GM23338 (cell line): ENCODE measurements around the gene NLRC5. TPM values are rescaled to one million over a fixed set of nuclear protein-coding genes. Genes with fewer than 3 reads are reported as not detected.
A peak's percentile ranks its signal among the peaks of the same experiment; 100 is the strongest.

Experiments used
- ATAC-seq: fragments of 200-7000 bp; cut with Tn5 transposase; 3 replicates; pipeline ENCODE4 v1.9.1; 2020
- DNase-seq: peaks from one replicate; pipeline ENCODE4 v3.0.0-alpha.2; 2015; ENCODE audit warnings: low spot score
- H2AFZ ChIP-seq: fragments of 200-600 bp; sonication (generic); 2 replicates; pipeline ENCODE4 v1.8.0; 2016; ENCODE audit warnings: antibody characterized with exemption, mild to moderate bottlenecking, moderate library complexity
- H3F3A ChIP-seq: fragments of 200-600 bp; sonication (generic); replicated peaks from 2 replicates; pipeline ENCODE4 v1.8.0; 2017; ENCODE audit warnings: antibody characterized with exemption, mixed run types, low read depth
- H3K27ac ChIP-seq: fragments of 200-600 bp; sonication (generic); 2 replicates; pipeline ENCODE4 v1.6.1; 2016; ENCODE audit warnings: low read depth
- H3K27me3 ChIP-seq: fragments of 200-600 bp; sonication (generic); 2 replicates; pipeline ENCODE4 v1.8.0; 2016; ENCODE audit warnings: mild to moderate bottlenecking, mixed run types, moderate library complexity; ENCODE audit not compliant: insufficient read depth
- H3K36me3 ChIP-seq: fragments of 200-600 bp; sonication (generic); 2 replicates; pipeline ENCODE4 v1.8.0; 2016; ENCODE audit warnings: mild to moderate bottlenecking; ENCODE audit not compliant: insufficient read depth
- H3K4me1 ChIP-seq: fragments of 200-600 bp; sonication (generic); 2 replicates; pipeline ENCODE4 v1.8.0; 2016; ENCODE audit warnings: mild to moderate bottlenecking, moderate library complexity; ENCODE audit not compliant: insufficient read depth
- H3K4me2 ChIP-seq: fragments of 200-600 bp; sonication (generic); 2 replicates; pipeline ENCODE4 v1.7.1; 2017; ENCODE audit warnings: mixed run types
- H3K4me3 ChIP-seq: fragments of 200-600 bp; sonication (generic); 2 replicates; pipeline ENCODE4 v1.6.1; 2016; ENCODE audit warnings: mixed run types
- H3K79me2 ChIP-seq: fragments of 200-600 bp; sonication (generic); replicated peaks from 2 replicates; pipeline ENCODE4 v1.8.0; 2017; ENCODE audit warnings: mild to moderate bottlenecking; ENCODE audit not compliant: insufficient read depth
- H3K9me2 ChIP-seq: fragments of 200-600 bp; sonication (generic); 2 replicates; pipeline ENCODE4 v1.8.0; 2017; ENCODE audit not compliant: insufficient read depth
- H4K20me1 ChIP-seq: fragments of 200-600 bp; sonication (generic); replicated peaks from 2 replicates; pipeline ENCODE4 v1.8.0; 2017; ENCODE audit warnings: mild to moderate bottlenecking; ENCODE audit not compliant: insufficient read depth
- H3K27ac Mint-ChIP-seq: 2 replicates; pipeline ENCODE4 v1.8.0; 2020; ENCODE audit warnings: inconsistent platforms, mild to moderate bottlenecking, moderate library complexity, mixed read lengths
- H3K27me3 Mint-ChIP-seq: 3 replicates; pipeline ENCODE4 v1.8.0; 2022; ENCODE audit warnings: low read depth, mild to moderate bottlenecking, moderate library complexity, mixed read lengths, inconsistent platforms; ENCODE audit not compliant: insufficient read depth, poor library complexity
- H3K36me3 Mint-ChIP-seq: 3 replicates; pipeline ENCODE4 v1.8.0; 2021; ENCODE audit warnings: low read depth, mild to moderate bottlenecking, inconsistent platforms, moderate library complexity, mixed read lengths
- H3K4me1 Mint-ChIP-seq: 3 replicates; pipeline ENCODE4 v1.8.0; 2020; ENCODE audit warnings: mild to moderate bottlenecking, inconsistent platforms, mixed read lengths
- H3K4me3 Mint-ChIP-seq: 3 replicates; pipeline ENCODE4 v1.8.0; 2021; ENCODE audit warnings: moderate library complexity, mild to moderate bottlenecking, inconsistent platforms, mixed read lengths
- H3K9me3 Mint-ChIP-seq: 3 replicates; pipeline ENCODE4 v1.8.0; 2020; ENCODE audit warnings: moderate library complexity, mild to moderate bottlenecking, inconsistent platforms, mixed read lengths
- CREB1 ChIP-seq: fragments of 250-450 bp; sonication (Bioruptor Pico); IDR thresholded peaks from 2 replicates; pipeline ENCODE4 v1.5.0; 2020; ENCODE audit warnings: low read depth, mild to moderate bottlenecking, moderate library complexity
- CTCF ChIP-seq, 2 experiments: fragments of 200-600 bp in 1 of 2; sonication (generic) in 1 of 2; conservative IDR thresholded peaks; 2 replicates each; pipeline versions ENCODE4 v1.5.1 to v1.6.1; 2016 to 2017; ENCODE audit warnings: antibody characterized with exemption in 2 of 2, low read depth in 2 of 2, mild to moderate bottlenecking in 2 of 2, moderate library complexity in 1 of 2
- EZH2 ChIP-seq: fragments of 200-600 bp; sonication (generic); IDR thresholded peaks from one replicate; pipeline ENCODE4 v1.8.0; 2017; ENCODE audit warnings: antibody characterized with exemption, mild to moderate bottlenecking, low read depth; ENCODE audit not compliant: unreplicated experiment
- EZH2phosphoT487 ChIP-seq: fragments of 200-600 bp; sonication (generic); IDR thresholded peaks from one replicate; pipeline ENCODE4 v1.8.1; 2018; ENCODE audit warnings: antibody characterized with exemption; ENCODE audit not compliant: unreplicated experiment
- STAT1 ChIP-seq: IDR thresholded peaks from one replicate; pipeline ENCODE4 v1.6.1; 2016; ENCODE audit warnings: antibody characterized with exemption; ENCODE audit not compliant: unreplicated experiment
- ZNF462 ChIP-seq: fragments of 250-450 bp; sonication (Bioruptor Pico); IDR thresholded peaks from 2 replicates; pipeline ENCODE4 v1.5.0; 2020; ENCODE audit warnings: mild to moderate bottlenecking, moderate library complexity
- polyA plus RNA-seq: library from polyadenylated mRNA; unstranded; fragments of >200 nt; fragmentation: Nextera tagmentation; extraction: Ambion mirVana; gene quantifications from 2 replicates; pipeline ENCODE4 v1.2.1, GENCODE V29; 2016
- total RNA-seq: library from RNA; depleted of rRNA; stranded (reverse); fragments of >200 nt; shearing (Covaris generic); gene quantifications from 2 replicates; pipeline ENCODE4 v1.2.3, GENCODE V29; 2014

NLRC5 gene
- total and polyA plus RNA-seq, 2 experiments from 2014 or later = 2.3 to 3.9 TPM

- peaks cover 11% of the 10 kb centered on the region for H3K4me1 Mint-ChIP-seq
- H3K27me3 Mint-ChIP-seq = peaks cover 17% of the 10 kb centered on the region
- DNase-seq = peak; percentile 69
- H3K9me3 Mint-ChIP-seq = no peaks in the 10 kb centered on the region
- H3K27me3 ChIP-seq = peaks cover 36% of the 10 kb centered on the region
- H3K4me1 ChIP-seq = peaks cover 14% of the 10 kb centered on the region
- no peaks in the 10 kb centered on the region for H3K36me3 Mint-ChIP-seq
- H3K9me2 ChIP-seq = no peaks in the 10 kb centered on the region
- H3K36me3 ChIP-seq = no peaks in the 10 kb centered on the region
- peak overlapping the region; percentile 88 for H3K4me2 ChIP-seq
- no peak for TF ChIP-seq STAT1
- peak; percentile 41 to 57; a peak in 3 of 4 replicates for TF ChIP-seq CTCF (conservative IDR thresholded peaks at IDR 0.05; ENCODE audit: low read depth in 2 of 2)
- no peak for TF ChIP-seq CREB1 (CRISPR knock-in tag)
- no peak for TF ChIP-seq EZH2phosphoT487
- no peak for TF ChIP-seq ZNF462
- TF ChIP-seq EZH2 = no peak
- H4K20me1 ChIP-seq = no peaks in the 10 kb centered on the region; the same call in 1 of the 2 replicates
- no peaks in the 10 kb centered on the region for H3K79me2 ChIP-seq
- peaks cover 4% of the 10 kb centered on the region; the same call in 1 of the 2 replicates for H3F3A ChIP-seq
- peak overlapping the region; percentile 64 for H3K4me3 ChIP-seq
- peak overlapping the region; percentile 93 for H2AFZ ChIP-seq
- H3K27ac ChIP-seq = no peak overlapping the region
- H3K4me3 Mint-ChIP-seq = peak overlapping the region; percentile 81
- peak; percentile 61 for ATAC-seq
- no peak overlapping the region for H3K27ac Mint-ChIP-seq
These were observed 103.5 kb downstream of the NLRC5 start for GRCh38 chr16:57092786-57093411.
